Muscle of leg (tissue), 11 donors: ENCODE measurements around the gene SEH1L. TPM values are rescaled to one million over a fixed set of nuclear protein-coding genes. Genes with fewer than 3 reads are reported as not detected.

ENCODE experiments used
- DNase-seq: peaks from one replicate; pipeline ENCODE4 v3.0.0; 2013
- H3K27ac ChIP-seq: one replicate; pipeline ENCODE4 v1.5.1; 2013; ENCODE audit warnings: mild to moderate bottlenecking, low read length, control low read depth
- H3K27me3 ChIP-seq: one replicate; pipeline ENCODE4 v1.6.1; 2013; ENCODE audit warnings: low read length; ENCODE audit not compliant: control insufficient read depth, insufficient read depth
- H3K36me3 ChIP-seq: one replicate; pipeline ENCODE4 v1.6.1; 2013; ENCODE audit warnings: low read length; ENCODE audit not compliant: control insufficient read depth, insufficient read depth
- H3K4me1 ChIP-seq: one replicate; pipeline ENCODE4 v1.6.1; 2013; ENCODE audit warnings: low read length; ENCODE audit not compliant: control insufficient read depth, insufficient read depth
- H3K4me3 ChIP-seq: one replicate; pipeline ENCODE4 v1.5.1; 2013; ENCODE audit warnings: low read length, control low read depth
- H3K9me3 ChIP-seq: replicated peaks from 2 replicates; pipeline ENCODE4 v1.6.1; 2013; ENCODE audit warnings: low read depth, low read length; ENCODE audit not compliant: control insufficient read depth
- WGBS: methylation state at CpG from one replicate; pipeline ENCODE4 v1.1.5; 2013; ENCODE audit warnings: missing lambda C conversion rate; ENCODE audit not compliant: insufficient coverage; 5-methylcytosine and 5-hydroxymethylcytosine counted together
- polyA plus RNA-seq, 8 donors: library from polyadenylated mRNA; unstranded; fragments of 120-200 nt; gene quantifications; one replicate each; pipeline versions ENCODE4 v1.2.1 to v1.2.3, GENCODE V29; 2013; ENCODE audit warnings: inconsistent platforms in 1 of 8, low replicate concordance in 1 of 8; ENCODE audit not compliant: insufficient read length in 8 of 8, insufficient read depth in 1 of 8
- total RNA-seq: library from RNA; stranded (reverse); fragments of 120-200 nt; gene quantifications from one replicate; pipeline ENCODE4 v1.2.4, GENCODE V29; 2013

The SEH1L gene
- total and polyA plus RNA-seq, 9 donors: 16.6 to 30.7 (median 27.5) TPM

DNA sequence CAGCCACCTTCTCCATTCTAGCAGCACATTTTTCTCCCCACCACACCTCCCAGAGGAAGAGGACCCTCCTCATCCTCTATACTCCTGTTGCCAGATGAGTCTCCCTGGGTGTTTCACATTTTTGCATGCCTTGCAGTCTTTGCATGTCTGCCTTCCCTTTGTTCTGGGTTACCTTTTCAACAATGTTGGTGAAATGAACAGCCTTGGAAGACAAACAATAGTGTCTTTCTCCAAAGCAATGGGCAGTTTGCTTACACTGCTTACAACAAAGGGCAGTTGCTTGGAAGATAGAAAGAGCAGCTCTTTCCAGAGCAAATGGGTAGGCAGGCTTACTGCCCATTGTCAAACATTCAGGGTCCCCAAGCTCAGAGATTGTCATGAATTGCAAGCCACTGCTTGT is 14.5 kb upstream of the SEH1L start:
- no peaks in the 10 kb centered on the region for H3K27me3 ChIP-seq
- H3K9me3 ChIP-seq: no peaks in the 10 kb centered on the region
- no peak overlapping the region for H3K4me3 ChIP-seq
- H3K27ac ChIP-seq: no peak overlapping the region
- H3K4me1 ChIP-seq: no peaks in the 10 kb centered on the region
- DNase-seq: no peak
- H3K36me3 ChIP-seq: no peaks in the 10 kb centered on the region

DNA sequence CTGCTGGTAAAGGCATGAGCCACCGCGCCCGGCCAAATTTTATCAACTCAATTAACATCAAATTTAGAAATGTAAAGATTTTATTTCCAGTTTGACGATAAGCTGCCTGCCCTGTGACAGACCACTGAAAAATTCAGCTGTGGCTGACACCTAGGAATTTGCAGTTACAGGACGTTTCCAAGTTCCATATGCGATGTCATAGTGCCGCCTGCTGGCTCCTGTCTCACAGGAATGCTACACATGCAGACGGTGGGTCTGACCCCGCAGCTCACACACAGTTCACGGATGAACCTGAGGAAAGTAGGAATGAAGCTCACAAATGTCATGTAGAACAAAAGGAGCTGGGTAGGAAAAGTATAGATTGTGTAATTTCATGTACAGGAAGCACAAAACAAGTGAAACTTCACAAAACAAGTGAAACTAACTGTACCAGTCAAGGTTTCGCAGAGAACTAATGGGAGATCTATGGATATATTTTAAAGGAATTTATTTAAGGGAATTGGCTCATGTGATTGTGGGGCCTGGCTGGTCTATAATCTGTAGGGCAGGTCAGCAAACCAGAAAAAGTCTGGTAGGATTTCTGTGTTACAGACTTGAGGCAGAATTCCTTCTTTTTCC is 13.2 kb upstream of the SEH1L start:
- WGBS: 16% methylated on average over 5 of the region's 11 CpGs
- no peak overlapping the region for H3K4me3 ChIP-seq

DNA sequence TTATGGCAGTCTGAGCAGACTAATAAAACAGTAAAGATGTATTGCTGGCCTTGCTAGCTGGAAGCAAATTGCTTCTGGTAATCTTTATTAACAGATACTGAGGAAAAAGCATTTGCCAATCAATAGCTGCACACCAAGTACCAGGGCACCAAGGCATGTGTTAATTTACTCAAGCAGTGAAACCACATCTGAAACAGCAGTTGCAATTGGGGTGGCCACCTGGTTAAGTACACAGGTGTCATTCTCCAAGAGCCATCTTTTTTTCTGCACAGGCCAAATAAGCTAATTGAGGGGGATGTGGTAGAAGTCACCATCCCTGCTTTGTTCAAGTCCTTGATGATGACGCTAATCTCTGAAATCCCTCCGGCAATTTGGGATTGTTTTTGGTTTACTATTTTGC is 8.6 kb upstream of the SEH1L start:
- Histone ChIP-seq H3K4me3 (no peak overlapping the region), H3K4me1 (no peaks in the 10 kb centered on the region), H3K36me3 (no peaks in the 10 kb centered on the region), H3K27ac (no peak overlapping the region), H3K9me3 (no peaks in the 10 kb centered on the region), H3K27me3 (no peaks in the 10 kb centered on the region)
- no peak for DNase-seq
- no CpG with 5 or more reads among the region's 2 CpGs for WGBS

More for the DNA sequence above, 13.2 kb upstream of the SEH1L start:
- H3K27me3 ChIP-seq: no peaks in the 10 kb centered on the region
- H3K4me1 ChIP-seq: no peaks in the 10 kb centered on the region
- DNase-seq: peak; percentile 89
- H3K9me3 ChIP-seq: no peaks in the 10 kb centered on the region
- H3K27ac ChIP-seq: no peak overlapping the region
- H3K36me3 ChIP-seq: no peaks in the 10 kb centered on the region

DNA sequence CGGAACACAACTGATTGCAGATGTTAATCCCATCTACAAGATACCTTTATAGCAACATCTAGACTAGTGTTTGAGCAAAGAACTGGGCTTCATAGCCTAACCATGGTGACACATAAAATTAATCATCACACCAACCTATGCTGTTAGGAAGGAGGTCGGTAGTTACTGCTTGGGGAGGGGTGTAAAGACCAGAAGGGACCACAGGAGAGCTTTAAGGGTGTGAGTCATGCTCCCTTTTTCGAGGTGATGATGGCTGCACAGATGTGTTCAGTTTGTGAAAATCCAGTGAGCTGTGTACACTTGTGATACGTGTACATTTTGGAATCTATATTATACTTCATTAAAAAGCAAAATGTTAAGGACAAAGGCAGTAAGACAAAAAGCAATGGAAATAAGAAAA is 4.6 kb upstream of the SEH1L start:
- 40% methylated on average over 1 of the region's 4 CpGs for WGBS
- H3K9me3 ChIP-seq: no peaks in the 10 kb centered on the region
- H3K36me3 ChIP-seq: no peaks in the 10 kb centered on the region
- no peaks in the 10 kb centered on the region for H3K27me3 ChIP-seq
- no peak for DNase-seq
- H3K4me3 ChIP-seq: no peak overlapping the region
- H3K27ac ChIP-seq: no peak overlapping the region
- peaks cover 18% of the 10 kb centered on the region for H3K4me1 ChIP-seq

DNA sequence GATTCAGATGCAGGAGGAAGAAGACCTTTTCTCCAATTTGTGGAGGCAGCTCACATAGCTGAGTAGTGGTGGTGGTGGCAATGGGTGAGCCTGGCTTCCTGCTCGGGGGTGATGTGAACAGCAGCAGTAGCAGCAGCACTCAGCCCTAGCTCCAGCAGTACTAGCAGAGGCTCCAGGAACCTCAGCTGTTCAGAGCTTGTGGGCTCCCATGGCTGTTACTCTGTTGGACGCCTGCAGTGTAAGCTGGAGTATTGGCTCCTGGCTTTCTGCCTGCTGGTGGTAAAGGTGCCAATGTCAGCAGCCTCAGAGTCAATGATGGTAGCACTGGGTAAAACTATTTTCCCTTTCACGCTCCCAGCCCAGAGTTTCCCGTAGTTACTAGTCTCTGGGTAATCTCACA is 3.1 kb upstream of the SEH1L start:
- peaks cover 25% of the 10 kb centered on the region for H3K4me1 ChIP-seq
- no peak overlapping the region for H3K27ac ChIP-seq
- peak; percentile 72 for DNase-seq
- H3K9me3 ChIP-seq: no peaks in the 10 kb centered on the region
- no peaks in the 10 kb centered on the region for H3K27me3 ChIP-seq
- WGBS: no CpG with 5 or more reads among the region's 4 CpGs
- H3K4me3 ChIP-seq: no peak overlapping the region
- no peaks in the 10 kb centered on the region for H3K36me3 ChIP-seq

DNA sequence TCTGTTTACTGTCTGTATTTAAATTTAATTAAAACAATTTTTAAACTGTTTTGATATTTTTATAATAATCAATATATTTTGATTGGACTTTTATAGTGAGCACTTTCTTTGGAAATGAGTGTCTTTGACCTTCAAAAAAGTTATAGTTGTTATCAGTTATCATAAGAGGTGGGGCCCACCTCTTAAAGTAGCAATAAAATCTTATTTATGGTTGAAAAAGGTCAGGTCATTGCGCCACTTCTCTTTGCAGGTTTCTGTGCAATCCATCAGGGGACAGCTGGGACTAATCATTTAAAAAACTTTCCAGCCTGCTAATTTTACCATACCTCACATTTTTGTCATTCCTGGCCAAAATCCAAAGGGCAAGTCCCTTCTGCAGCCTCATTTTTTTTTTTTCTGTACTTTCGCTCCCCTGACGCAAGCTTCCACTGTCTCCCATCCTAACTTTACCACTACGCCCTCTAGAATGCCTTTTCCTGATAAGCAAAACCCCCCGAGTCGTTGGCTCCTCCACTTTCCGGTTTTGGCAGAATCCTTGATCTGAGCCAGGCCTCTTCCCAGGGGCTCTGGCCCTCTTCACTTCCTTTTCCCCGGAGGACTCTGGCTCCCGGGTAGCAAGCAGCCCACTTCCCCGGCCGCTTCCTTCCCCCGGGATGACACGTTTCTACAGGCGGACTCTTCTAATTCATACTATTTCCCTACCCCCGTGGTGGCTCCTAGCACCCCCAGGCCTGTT is 1.1 kb upstream of the SEH1L start:
- Histone ChIP-seq H3K4me1 (peaks cover 25% of the 10 kb centered on the region), H3K9me3 (no peaks in the 10 kb centered on the region), H3K36me3 (no peaks in the 10 kb centered on the region), H3K27me3 (no peaks in the 10 kb centered on the region), H3K4me3 (peak overlapping the region; percentile 79), H3K27ac (peak overlapping the region; percentile 98)
- under 1% methylated on average over 14 of the region's 15 CpGs for WGBS
- peak; percentile 79 for DNase-seq

DNA sequence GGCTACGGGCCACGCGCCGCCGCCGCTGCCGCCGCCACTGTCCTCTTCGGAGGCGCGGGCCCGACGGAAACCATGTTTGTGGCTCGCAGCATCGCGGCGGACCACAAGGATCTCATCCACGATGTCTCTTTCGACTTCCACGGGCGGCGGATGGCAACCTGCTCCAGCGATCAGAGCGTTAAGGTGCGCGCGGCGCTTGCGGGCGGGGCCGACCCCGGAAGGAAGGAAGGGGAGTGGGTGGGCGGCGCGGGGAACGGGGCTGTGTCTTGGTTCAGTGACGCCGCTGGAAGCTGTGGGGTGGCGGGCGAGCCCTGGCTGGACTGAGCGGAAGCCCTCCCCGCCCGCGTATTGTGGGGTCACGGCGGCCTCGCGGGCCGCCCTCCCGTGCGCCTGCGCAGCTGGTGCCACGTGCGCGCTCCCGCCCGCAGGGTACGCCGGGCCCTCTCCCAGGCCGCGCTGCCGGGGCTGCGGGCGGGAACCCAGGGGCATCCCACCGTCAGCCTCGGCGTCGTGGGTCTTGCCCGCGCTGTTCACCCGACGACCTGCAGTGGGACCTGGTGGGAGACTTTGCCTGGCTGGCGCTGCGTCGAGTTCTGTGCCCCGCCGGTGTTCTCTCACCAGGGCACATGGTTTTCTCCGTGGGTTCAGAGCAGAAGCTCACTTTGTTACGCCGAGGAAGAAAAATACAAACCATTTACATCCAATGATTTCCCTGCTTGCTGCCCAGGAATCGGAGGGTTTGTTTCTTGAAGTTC is 416 bp downstream of the SEH1L start:
- WGBS: under 1% methylated on average over 72 of the region's 81 CpGs
- Histone ChIP-seq H3K27me3 (no peaks in the 10 kb centered on the region), H3K36me3 (no peaks in the 10 kb centered on the region), H3K4me3 (peak overlapping the region; percentile 78), H3K4me1 (peaks cover 25% of the 10 kb centered on the region), H3K9me3 (no peaks in the 10 kb centered on the region), H3K27ac (peak overlapping the region; percentile 97)
- peak; percentile 98 for DNase-seq

DNA sequence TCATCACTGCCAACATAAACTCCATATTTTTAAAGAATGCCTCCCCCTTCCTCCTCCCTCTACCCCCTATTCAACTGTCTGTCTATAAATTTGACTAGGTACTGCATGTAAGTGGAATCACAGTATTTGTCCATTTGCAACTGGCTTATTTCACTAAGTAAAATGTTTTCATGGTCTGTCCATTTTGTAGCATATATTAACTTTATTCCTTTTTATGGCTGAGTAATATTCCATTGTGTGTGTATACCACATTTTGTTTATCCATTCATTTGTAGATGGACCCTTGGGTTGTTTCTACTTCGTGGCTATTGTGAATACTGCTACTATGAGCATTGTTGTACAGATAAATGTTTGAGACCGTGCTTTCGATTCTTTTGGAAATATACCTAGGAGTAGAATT is 10.7 kb downstream of the SEH1L start:
- Histone ChIP-seq H3K36me3 (peaks cover 18% of the 10 kb centered on the region), H3K27me3 (no peaks in the 10 kb centered on the region), H3K9me3 (no peaks in the 10 kb centered on the region), H3K27ac (no peak overlapping the region), H3K4me1 (peaks cover 5% of the 10 kb centered on the region), H3K4me3 (no peak overlapping the region)
- no CpG with 5 or more reads among the region's 3 CpGs for WGBS
- no peak for DNase-seq

DNA sequence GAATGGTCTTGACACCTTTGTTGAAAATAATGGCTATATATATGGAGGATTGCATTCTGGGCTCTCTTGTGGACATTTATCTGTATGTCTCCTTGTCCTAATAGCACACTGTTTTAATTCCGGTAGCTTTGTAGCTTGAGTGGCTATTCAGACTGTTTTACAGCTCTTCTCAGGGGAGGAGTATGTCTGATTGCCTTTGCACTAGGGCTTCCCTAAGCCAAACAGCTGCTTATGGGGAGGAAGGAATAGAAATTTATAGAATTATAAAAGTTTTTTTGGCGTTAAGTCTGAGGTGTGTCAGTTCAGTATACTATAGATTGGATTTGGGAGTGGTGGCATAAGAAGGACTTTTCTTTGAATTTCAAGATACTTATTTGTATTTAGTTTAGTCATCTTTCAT is 12.6 kb downstream of the SEH1L start:
- Histone ChIP-seq H3K9me3 (no peaks in the 10 kb centered on the region), H3K4me3 (no peak overlapping the region), H3K27me3 (no peaks in the 10 kb centered on the region), H3K4me1 (peaks cover 5% of the 10 kb centered on the region), H3K36me3 (peaks cover 20% of the 10 kb centered on the region), H3K27ac (no peak overlapping the region)
- no CpG with 5 or more reads among the region's 2 CpGs for WGBS
- no peak for DNase-seq

DNA sequence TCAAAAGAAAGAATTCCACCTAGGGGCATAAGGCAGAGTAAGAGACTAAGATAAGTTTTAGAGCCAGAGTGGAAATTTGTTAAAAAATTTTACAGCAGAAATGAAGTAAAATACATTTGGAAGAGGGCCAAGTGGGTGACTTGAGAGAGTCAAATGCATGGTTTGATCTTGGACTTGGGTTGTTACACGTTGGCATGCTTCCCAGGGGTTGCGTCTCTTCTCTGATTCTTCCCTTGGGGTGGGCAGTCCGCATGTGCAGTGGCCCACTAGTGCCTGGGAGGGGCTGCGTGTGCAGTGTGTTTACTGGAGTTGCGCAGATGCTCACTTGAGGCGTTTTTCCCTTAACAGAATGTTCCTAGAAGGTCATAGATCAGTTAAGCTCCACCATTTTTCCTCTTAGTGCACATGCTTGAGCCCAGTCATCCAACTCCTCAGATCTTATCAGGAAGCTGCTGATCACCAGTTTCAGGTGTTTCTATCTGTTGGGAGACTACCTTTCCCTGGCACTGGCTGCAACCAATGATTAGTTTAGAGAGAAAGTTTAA is 13.1 kb downstream of the SEH1L start:
- Histone ChIP-seq H3K27me3 (no peaks in the 10 kb centered on the region), H3K27ac (no peak overlapping the region), H3K36me3 (peaks cover 20% of the 10 kb centered on the region), H3K9me3 (no peaks in the 10 kb centered on the region), H3K4me3 (no peak overlapping the region), H3K4me1 (peaks cover 5% of the 10 kb centered on the region)
- DNase-seq: no peak
- WGBS: 33% methylated on average over 2 of the region's 6 CpGs
